GM19023 (cell line): ENCODE data around the gene DCDC2B.
"Not testable (repeated sequence)": the region's sequence is repeated elsewhere in the genome, so short reads cannot be mapped to it uniquely, and the experiment has no call there.

Source experiments
- ATAC-seq: cut with Tn5 transposase; IDR thresholded peaks from one replicate; pipeline ENCODE4 v1.9.1; 2021; ENCODE audit warnings: mild to moderate bottlenecking, moderate library complexity; ENCODE audit not compliant: unreplicated experiment

DCDC2B gene

GRCh38 chr1:32208891-32209328, at the start of gene DCDC2B:
TSS of gene DCDC2B (plus strand) at chr1:32209089. CDS start at chr1:32209094, 5 bp downstream.
- no peak for ATAC-seq

GRCh38 chr1:32159189-32159588, 49.7 kb upstream of the DCDC2B start:
- ATAC-seq = no peak

- ATAC-seq = no peak
Observed at GRCh38 chr1:32163405-32163804, 45.5 kb upstream of the DCDC2B start.

- ATAC-seq = not testable (repeated sequence)
Observed at GRCh38 chr1:32165633-32166032, 43.3 kb upstream of the DCDC2B start.

- no peak for ATAC-seq
Observed at GRCh38 chr1:32170991-32171390, 37.9 kb upstream of the DCDC2B start.

GRCh38 chr1:32172621-32173245, 36.2 kb upstream of the DCDC2B start:
- ATAC-seq = no peak

GRCh38 chr1:32178380-32179192, 30.3 kb upstream of the DCDC2B start:
- no peak for ATAC-seq

- no peak for ATAC-seq
Observed at GRCh38 chr1:32179193-32179442, 29.8 kb upstream of the DCDC2B start.

- peak; percentile 74 for ATAC-seq
Observed at GRCh38 chr1:32179443-32180185, 29.3 kb upstream of the DCDC2B start, which contains the start of gene TXLNA. TSS of gene TXLNA (plus strand) at chr1:32179675. CDS start at chr1:32180346, 671 bp downstream.

GRCh38 chr1:32180186-32181060, 28.5 kb upstream of the DCDC2B start:
- ATAC-seq = peak; percentile 14

- no peak for ATAC-seq
Observed at GRCh38 chr1:32181065-32181464, 27.8 kb upstream of the DCDC2B start.

GRCh38 chr1:32181563-32181962, 27.3 kb upstream of the DCDC2B start:
- ATAC-seq = no peak

- ATAC-seq = no peak
Observed at GRCh38 chr1:32182060-32182459, 26.8 kb upstream of the DCDC2B start.

GRCh38 chr1:32184650-32185049, 24.2 kb upstream of the DCDC2B start:
- no peak for ATAC-seq

GRCh38 chr1:32186077-32186476, 22.8 kb upstream of the DCDC2B start:
- no peak for ATAC-seq

- no peak for ATAC-seq
Observed at GRCh38 chr1:32186491-32186890, 22.4 kb upstream of the DCDC2B start.

- no peak for ATAC-seq
Observed at GRCh38 chr1:32187850-32188249, 21.0 kb upstream of the DCDC2B start.

GRCh38 chr1:32192220-32192948, 16.5 kb upstream of the DCDC2B start:
- ATAC-seq = no peak

- no peak for ATAC-seq
Observed at GRCh38 chr1:32194984-32195383, 13.9 kb upstream of the DCDC2B start.

- ATAC-seq = no peak
Observed at GRCh38 chr1:32195531-32195930, 13.4 kb upstream of the DCDC2B start.
